ENCODE measurements around the gene SAV1.

SAV1 gene

GRCh38 chr14:50605766-50606165 lies 62.3 kb downstream of the SAV1 start:
- DNase-seq = no peak

- no peak for DNase-seq
Observed at GRCh38 chr14:50603565-50603964, 64.5 kb downstream of the SAV1 start.

GRCh38 chr14:50602035-50602434 lies 66.1 kb downstream of the SAV1 start:
- no peak for DNase-seq

- DNase-seq = no peak
Observed at GRCh38 chr14:50601394-50601793, 66.7 kb downstream of the SAV1 start.

GRCh38 chr14:50600849-50601248 lies 67.3 kb downstream of the SAV1 start:
- DNase-seq = no peak

- no peak for DNase-seq
Observed at GRCh38 chr14:50599700-50600444, 68.2 kb downstream of the SAV1 start.

GRCh38 chr14:50598765-50599164 lies 69.3 kb downstream of the SAV1 start:
- DNase-seq = no peak

GRCh38 chr14:50594577-50595316 lies 73.4 kb downstream of the SAV1 start:
- DNase-seq = no peak

- DNase-seq = no peak
Observed at GRCh38 chr14:50590464-50590863, 77.6 kb downstream of the SAV1 start.
